Endothelial cell of umbilical vein (primary cell): Measurements from ENCODE around the gene SULT2A1. TPM values are rescaled to one million over a fixed set of nuclear protein-coding genes. Genes with fewer than 3 reads are reported as not detected.

ENCODE experiments used
- BruUV-seq: library from RNA; stranded (reverse); fragments of 400-500 nt; replicated peaks from 2 replicates; lab custom pipeline; 2021; lab: Mats Ljungman, UMichigan
- CTCF ChIA-PET: fragments of 300-600, 350-600 bp; sonication (Branson Sonifier 250); formaldehyde crosslinking; loops from one replicate; lab custom pipeline; 2021; ENCODE audit warnings: antibody characterized with exemption, inconsistent platforms; lab: Charles Lee
- POLR2A ChIA-PET: fragments of 300-600, 350-600 bp; sonication (Branson Sonifier 250); formaldehyde crosslinking; loops from one replicate; lab custom pipeline; 2021; ENCODE audit warnings: antibody characterized with exemption, inconsistent platforms; lab: Charles Lee
- DNase-seq: peaks from one replicate; pipeline ENCODE4 v3.0.0-alpha.2; 2011; ENCODE audit warnings: low read depth, low spot score
- FAIRE-seq: peaks from 2 replicates; lab custom pipeline; 2011; peaks lifted over from hg19 to GRCh38; lab: Jason Lieb, UNC
- H2AFZ ChIP-seq: 2 replicates; pipeline ENCODE4 v1.6.0; 2012; ENCODE audit warnings: low read depth, low read length, control low read depth, inconsistent platforms
- H3K27ac ChIP-seq: 2 replicates; pipeline ENCODE4 v1.5.1; 2011; ENCODE audit warnings: low read depth, mild to moderate bottlenecking, control low read depth, low read length, moderate library complexity; ENCODE audit not compliant: insufficient read depth
- H3K27me3 ChIP-seq, 2 experiments: 2 replicates each; pipeline versions ENCODE4 v1.6.0 to v1.6.1; 2011; ENCODE audit warnings: low read length in 2 of 2, mixed read lengths in 1 of 2; ENCODE audit not compliant: control insufficient read depth in 2 of 2, insufficient read depth in 2 of 2
- H3K36me3 ChIP-seq, 2 experiments: 2 replicates in 1 of 2; 3 replicates in 1 of 2; pipeline ENCODE4 v1.5.1; 2011; ENCODE audit warnings: low read length in 2 of 2, mild to moderate bottlenecking in 1 of 2, moderate library complexity in 1 of 2; ENCODE audit not compliant: control insufficient read depth in 2 of 2, insufficient read depth in 2 of 2; ENCODE audit errors: extremely low read depth in 1 of 2
- H3K4me1 ChIP-seq: 3 replicates; pipeline ENCODE4 v1.5.1; 2011; ENCODE audit warnings: mild to moderate bottlenecking, low read length; ENCODE audit not compliant: control insufficient read depth, insufficient read depth; ENCODE audit errors: extremely low read depth
- H3K4me2 ChIP-seq: 2 replicates; pipeline ENCODE4 v1.6.1; 2011; ENCODE audit warnings: low read length, control low read depth, mixed read lengths; ENCODE audit not compliant: insufficient read depth
- H3K4me3 ChIP-seq, 3 experiments: fragments of 200-600 bp in 1 of 3; sonication (generic), shearing (Covaris generic) in 1 of 3; replicated peaks in 1 of 3; 2 replicates each; pipeline ENCODE4 v1.5.1; 2011 to 2016; ENCODE audit warnings: control low read depth in 3 of 3, low read length in 3 of 3, mild to moderate bottlenecking in 2 of 3, inconsistent platforms in 1 of 3, low read depth in 1 of 3, moderate library complexity in 1 of 3; ENCODE audit not compliant: insufficient read depth in 1 of 3
- H3K79me2 ChIP-seq: 2 replicates; pipeline ENCODE4 v1.6.0; 2012; ENCODE audit warnings: low read length, inconsistent platforms; ENCODE audit not compliant: control insufficient read depth, insufficient read depth
- H3K9ac ChIP-seq: replicated peaks from 2 replicates; pipeline ENCODE3; 2011; ENCODE audit warnings: low read length, control low read depth; ENCODE audit not compliant: insufficient read depth; ENCODE audit errors: extremely low read depth
- H3K9me1 ChIP-seq: replicated peaks from 3 replicates; pipeline ENCODE4 v1.6.0; 2011; ENCODE audit warnings: mild to moderate bottlenecking, low read length; ENCODE audit not compliant: control insufficient read depth, insufficient read depth; ENCODE audit errors: extremely low read depth
- H3K9me3 ChIP-seq: replicated peaks from 2 replicates; pipeline ENCODE4 v1.5.1; 2012; ENCODE audit warnings: low read length, inconsistent platforms; ENCODE audit not compliant: control insufficient read depth, insufficient read depth
- H4K20me1 ChIP-seq: replicated peaks from 2 replicates; pipeline ENCODE3; 2011; ENCODE audit warnings: mild to moderate bottlenecking, low read length; ENCODE audit not compliant: control insufficient read depth, insufficient read depth; ENCODE audit errors: extremely low read depth
- EZH2 ChIP-seq: IDR thresholded peaks from 2 replicates; pipeline ENCODE4 v1.6.1; 2012; ENCODE audit warnings: borderline replicate concordance, low read depth, mild to moderate bottlenecking, moderate library complexity, low read length, inconsistent platforms; ENCODE audit not compliant: severe bottlenecking
- FOS ChIP-seq: IDR thresholded peaks from 2 replicates; pipeline ENCODE4 v1.6.1; 2011; ENCODE audit warnings: mild to moderate bottlenecking, low read length, moderate library complexity, borderline replicate concordance; ENCODE audit not compliant: insufficient read depth
- GATA2 ChIP-seq: IDR thresholded peaks from 2 replicates; pipeline ENCODE4 v1.7.0; 2011; ENCODE audit warnings: low read depth, mild to moderate bottlenecking, moderate library complexity, mixed read lengths, low read length; ENCODE audit not compliant: insufficient read length, insufficient read depth
- JUN ChIP-seq: IDR thresholded peaks from 2 replicates; pipeline ENCODE4 v1.6.1; 2011; ENCODE audit warnings: borderline replicate concordance, low read depth; ENCODE audit not compliant: insufficient read length, insufficient read depth
- MAX ChIP-seq: IDR thresholded peaks from 2 replicates; pipeline ENCODE4 v1.6.1; 2011; ENCODE audit not compliant: insufficient read depth, insufficient read length
- MYC ChIP-seq: IDR thresholded peaks from one replicate; pipeline ENCODE4 v1.6.1; 2011; ENCODE audit warnings: mild to moderate bottlenecking, low read depth, low read length
- POLR2A ChIP-seq: IDR thresholded peaks from 2 replicates; pipeline ENCODE4 v1.6.1; 2012; ENCODE audit warnings: low read depth, mild to moderate bottlenecking, control low read depth, low read length
- POLR2AphosphoS5 ChIP-seq: IDR thresholded peaks from 2 replicates; pipeline ENCODE4 v1.6.1; 2012; ENCODE audit warnings: low read depth, mild to moderate bottlenecking, control low read depth, low read length, moderate library complexity; ENCODE audit not compliant: insufficient read depth
- dilution Hi-C: fragments of 300-500 bp; cut with MboI; formaldehyde crosslinking; loops from one replicate; pipeline ENCODE4 v1.15.0; 2019; ENCODE audit warnings: low sequenced_read_pairs; ENCODE audit not compliant: extremely low pct_ligation_motif_present
- intact Hi-C: fragments of 100-400 bp; cut with micrococcal nuclease; formaldehyde crosslinking; loops from one replicate; pipeline ENCODE4 v1.10.0; 2022
- polyA plus RNA-seq, 4 experiments: library from polyadenylated mRNA; depleted of rRNA in 3 of 4; stranded (reverse) in 3 of 4; unstranded in 1 of 4; fragments of >200 nt; gene quantifications; 2 replicates each; pipeline versions ENCODE4 v1.2.1 to v1.2.3, GENCODE V29; 2011 to 2012; ENCODE audit warnings: missing spikeins in 1 of 4
- total RNA-seq: library from RNA; stranded (reverse); gene quantifications from 2 replicates; pipeline ENCODE4 v1.2.3, GENCODE V29; 2021
- TF ChIP-seq, protein P1 (sequence below), 2 donors: IDR thresholded peaks; 1 replicate in 1 of 2; 2 replicates in 1 of 2; pipeline ENCODE4 v1.5.1; 2011; ENCODE audit warnings: low read length in 2 of 2, mild to moderate bottlenecking in 2 of 2, moderate library complexity in 2 of 2, control low read depth in 1 of 2, inconsistent platforms in 1 of 2, low read depth in 1 of 2; ENCODE audit not compliant: insufficient read depth in 1 of 2; ENCODE audit errors: extremely low read depth in 1 of 2

The SULT2A1 gene
- total and polyA plus RNA-seq, 2 donors (not counting 3 experiments of a cell fraction or from before 2014, with no cell fraction given): not detected

GRCh38 chr19:47853003-47853402 is 33.1 kb downstream of the SULT2A1 start:
- Histone ChIP-seq H3K9me1 (no peaks in the 10 kb centered on the region), H3K36me3 (no peaks in the 10 kb centered on the region), H3K4me2 (no peak overlapping the region), H3K27me3 (peaks cover 9 to 19% of the 10 kb centered on the region in 2 experiments), H3K4me1 (no peaks in the 10 kb centered on the region), H3K9me3 (no peaks in the 10 kb centered on the region), H4K20me1 (no peaks in the 10 kb centered on the region), H3K4me3 (no peak overlapping the region), H3K9ac (no peak overlapping the region), H3K27ac (no peak overlapping the region), H3K79me2 (no peaks in the 10 kb centered on the region), H2AFZ (no peak overlapping the region)
- TF ChIP-seq MYC (no peak), GATA2 (no peak), EZH2 (no peak), POLR2A (no peak), POLR2AphosphoS5 (no peak), FOS (no peak), MAX (no peak), JUN (no peak)
- TF ChIP-seq, protein P1, sequence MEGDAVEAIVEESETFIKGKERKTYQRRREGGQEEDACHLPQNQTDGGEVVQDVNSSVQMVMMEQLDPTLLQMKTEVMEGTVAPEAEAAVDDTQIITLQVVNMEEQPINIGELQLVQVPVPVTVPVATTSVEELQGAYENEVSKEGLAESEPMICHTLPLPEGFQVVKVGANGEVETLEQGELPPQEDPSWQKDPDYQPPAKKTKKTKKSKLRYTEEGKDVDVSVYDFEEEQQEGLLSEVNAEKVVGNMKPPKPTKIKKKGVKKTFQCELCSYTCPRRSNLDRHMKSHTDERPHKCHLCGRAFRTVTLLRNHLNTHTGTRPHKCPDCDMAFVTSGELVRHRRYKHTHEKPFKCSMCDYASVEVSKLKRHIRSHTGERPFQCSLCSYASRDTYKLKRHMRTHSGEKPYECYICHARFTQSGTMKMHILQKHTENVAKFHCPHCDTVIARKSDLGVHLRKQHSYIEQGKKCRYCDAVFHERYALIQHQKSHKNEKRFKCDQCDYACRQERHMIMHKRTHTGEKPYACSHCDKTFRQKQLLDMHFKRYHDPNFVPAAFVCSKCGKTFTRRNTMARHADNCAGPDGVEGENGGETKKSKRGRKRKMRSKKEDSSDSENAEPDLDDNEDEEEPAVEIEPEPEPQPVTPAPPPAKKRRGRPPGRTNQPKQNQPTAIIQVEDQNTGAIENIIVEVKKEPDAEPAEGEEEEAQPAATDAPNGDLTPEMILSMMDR (IDR thresholded peaks at IDR 0.05; ENCODE audit: extremely low read depth in 1 of 2, insufficient read depth in 1 of 2, low read depth in 1 of 2, low read length in 2 of 2): no peak
- no TSS peak for BruUV-seq
- POLR2A ChIA-PET: interaction anchor here (0.7 kb wide), 1 partner anchor 86 kb away, joined by 3 read pairs; no protein-coding TSS in a partner anchor
- no peak for FAIRE-seq
- DNase-seq: no peak
- intact Hi-C loops (no loop called here), dilution Hi-C loops (no loop called here)
- CTCF ChIA-PET: interaction anchor here (1.1 to 1.6 kb wide), 2 partner anchors 10 to 16 kb away, joined by 6 to 11 read pairs; no protein-coding TSS in a partner anchor
